CD4-positive, alpha-beta T cell (primary cell): ENCODE results near the gene PDZRN4. TPM values are rescaled to one million over a fixed set of nuclear protein-coding genes. Genes with fewer than 3 reads are reported as not detected.

ENCODE experiments used
- ATAC-seq: fragments of 200-7000 bp; cut with Tn5 transposase; one replicate; pipeline ENCODE4 v1.10.0; 2022; ENCODE audit warnings: mild to moderate bottlenecking; ENCODE audit not compliant: poor library complexity
- CTCF ChIA-PET: fragments of 350-600 bp; sonication (Branson Sonifier 250); formaldehyde crosslinking; loops from one replicate; lab custom pipeline; 2021; ENCODE audit warnings: antibody characterized with exemption, inconsistent platforms; lab: Charles Lee
- POLR2A ChIA-PET: fragments of 350-600 bp; sonication (Branson Sonifier 250); formaldehyde crosslinking; loops from one replicate; lab custom pipeline; 2021; ENCODE audit warnings: antibody characterized with exemption, inconsistent platforms; lab: Charles Lee
- DNase-seq, 14 experiments: peaks; one replicate each; pipeline ENCODE4 v3.0.0-alpha.2; 2013 to 2020; ENCODE audit warnings: mixed read lengths in 2 of 14
- H3K27ac ChIP-seq, 2 donors: one replicate each; pipeline versions ENCODE4 v1.5.1 to v1.7.0; 2013; ENCODE audit warnings: low read length in 2 of 2, low read depth in 1 of 2, mild to moderate bottlenecking in 1 of 2
- H3K27me3 ChIP-seq, 2 experiments: 1 replicate in 1 of 2; 2 replicates in 1 of 2; pipeline versions ENCODE4 v1.6.1 to v1.7.0; 2013; ENCODE audit warnings: low read length in 2 of 2, control low read depth in 1 of 2, mild to moderate bottlenecking in 1 of 2, moderate library complexity in 1 of 2; ENCODE audit not compliant: insufficient read depth in 2 of 2, control insufficient read depth in 1 of 2
- H3K36me3 ChIP-seq: one replicate; pipeline ENCODE4 v1.6.1; 2013; ENCODE audit warnings: low read length, control low read depth; ENCODE audit not compliant: insufficient read depth
- H3K4me1 ChIP-seq: one replicate; pipeline ENCODE4 v1.6.1; 2013; ENCODE audit warnings: low read length, control low read depth; ENCODE audit not compliant: insufficient read depth
- H3K4me3 ChIP-seq: one replicate; pipeline ENCODE4 v1.5.1; 2013; ENCODE audit warnings: mild to moderate bottlenecking, low read length, moderate library complexity
- H3K9me3 ChIP-seq, 2 experiments: 1 replicate in 1 of 2; 2 replicates in 1 of 2; pipeline versions ENCODE4 v1.6.1 to v1.7.0; 2013; ENCODE audit warnings: low read length in 2 of 2, mild to moderate bottlenecking in 2 of 2, control low read depth in 1 of 2, moderate library complexity in 1 of 2; ENCODE audit not compliant: control insufficient read depth in 1 of 2, insufficient read depth in 1 of 2
- H3K27ac Mint-ChIP-seq: one replicate; pipeline ENCODE4 v1.8.0; 2020; ENCODE audit warnings: mixed read lengths
- H3K27me3 Mint-ChIP-seq: one replicate; pipeline ENCODE4 v1.8.0; 2021; ENCODE audit warnings: mixed read lengths
- H3K36me3 Mint-ChIP-seq: one replicate; pipeline ENCODE4 v1.8.0; 2021; ENCODE audit warnings: low read depth, mixed read lengths
- H3K4me1 Mint-ChIP-seq: one replicate; pipeline ENCODE4 v1.8.0; 2021; ENCODE audit warnings: low read depth, mixed read lengths
- H3K4me3 Mint-ChIP-seq: one replicate; pipeline ENCODE4 v1.8.0; 2020; ENCODE audit warnings: mild to moderate bottlenecking, mixed read lengths
- H3K9me3 Mint-ChIP-seq: one replicate; pipeline ENCODE4 v1.8.0; 2020; ENCODE audit warnings: mixed read lengths
- intact Hi-C, 2 experiments: fragments of 100-400 bp; cut with DNase I in 1 of 2; cut with micrococcal nuclease in 1 of 2; formaldehyde crosslinking; loops; one replicate each; pipeline versions ENCODE4 v1.15.1 to v1.9.0; 2023 to 2025; cut with DNase I, micrococcal nuclease
- total RNA-seq, 174 experiments: library from RNA in 2 of 174; stranded (reverse) in 2 of 174; gene quantifications; one replicate each; pipeline ENCODE4 v1.2.3 and lab custom pipeline; 2021 to 2026
- TF ChIP-seq, protein P1 (sequence below): fragments of 200-600 bp; IDR thresholded peaks from one replicate; pipeline ENCODE4 v1.8.0; 2022; ENCODE audit warnings: antibody characterized with exemption, mild to moderate bottlenecking

Gene PDZRN4
- total RNA-seq, 2 experiments from 2014 or later, result not detected

DNA sequence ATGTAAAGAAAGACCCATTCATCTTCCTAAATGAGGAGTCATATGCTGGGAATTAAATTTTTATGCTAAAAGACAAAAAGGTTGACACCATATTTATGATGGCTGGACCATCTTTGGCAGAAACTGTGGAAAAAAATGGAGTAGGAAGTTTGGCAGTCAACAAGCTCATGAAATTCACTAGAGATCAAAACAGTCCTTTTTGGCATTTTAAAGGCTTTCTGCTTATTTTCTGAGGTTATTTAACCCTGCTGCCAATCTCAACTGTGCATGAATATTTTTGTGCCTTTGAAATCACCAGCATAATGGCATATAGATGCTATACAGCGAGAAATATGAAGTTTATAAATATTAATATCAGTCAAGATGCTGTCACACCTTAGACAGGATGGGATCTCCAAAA is 399.5 kb downstream of the PDZRN4 start:
- POLR2A ChIA-PET, result no interaction called here
- Mint-ChIP-seq H3K36me3 (no peaks in the 10 kb centered on the region), H3K9me3 (no peaks in the 10 kb centered on the region), H3K4me3 (no peak overlapping the region), H3K27me3 (no peaks in the 10 kb centered on the region), H3K27ac (no peak overlapping the region), H3K4me1 (no peaks in the 10 kb centered on the region)
- H3K27ac ChIP-seq, result no peak overlapping the region
- H3K4me3 ChIP-seq, result no peak overlapping the region
- H3K27me3 ChIP-seq, result no peaks in the 10 kb centered on the region
- no peaks in the 10 kb centered on the region for H3K4me1 ChIP-seq
- no peaks in the 10 kb centered on the region for H3K9me3 ChIP-seq
- TF ChIP-seq, protein P1, sequence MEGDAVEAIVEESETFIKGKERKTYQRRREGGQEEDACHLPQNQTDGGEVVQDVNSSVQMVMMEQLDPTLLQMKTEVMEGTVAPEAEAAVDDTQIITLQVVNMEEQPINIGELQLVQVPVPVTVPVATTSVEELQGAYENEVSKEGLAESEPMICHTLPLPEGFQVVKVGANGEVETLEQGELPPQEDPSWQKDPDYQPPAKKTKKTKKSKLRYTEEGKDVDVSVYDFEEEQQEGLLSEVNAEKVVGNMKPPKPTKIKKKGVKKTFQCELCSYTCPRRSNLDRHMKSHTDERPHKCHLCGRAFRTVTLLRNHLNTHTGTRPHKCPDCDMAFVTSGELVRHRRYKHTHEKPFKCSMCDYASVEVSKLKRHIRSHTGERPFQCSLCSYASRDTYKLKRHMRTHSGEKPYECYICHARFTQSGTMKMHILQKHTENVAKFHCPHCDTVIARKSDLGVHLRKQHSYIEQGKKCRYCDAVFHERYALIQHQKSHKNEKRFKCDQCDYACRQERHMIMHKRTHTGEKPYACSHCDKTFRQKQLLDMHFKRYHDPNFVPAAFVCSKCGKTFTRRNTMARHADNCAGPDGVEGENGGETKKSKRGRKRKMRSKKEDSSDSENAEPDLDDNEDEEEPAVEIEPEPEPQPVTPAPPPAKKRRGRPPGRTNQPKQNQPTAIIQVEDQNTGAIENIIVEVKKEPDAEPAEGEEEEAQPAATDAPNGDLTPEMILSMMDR, result no peak
- intact Hi-C loops, result no loop called here
- DNase-seq (no peak), ATAC-seq (no peak)
- CTCF ChIA-PET, result no interaction called here
- no peaks in the 10 kb centered on the region for H3K36me3 ChIP-seq

DNA sequence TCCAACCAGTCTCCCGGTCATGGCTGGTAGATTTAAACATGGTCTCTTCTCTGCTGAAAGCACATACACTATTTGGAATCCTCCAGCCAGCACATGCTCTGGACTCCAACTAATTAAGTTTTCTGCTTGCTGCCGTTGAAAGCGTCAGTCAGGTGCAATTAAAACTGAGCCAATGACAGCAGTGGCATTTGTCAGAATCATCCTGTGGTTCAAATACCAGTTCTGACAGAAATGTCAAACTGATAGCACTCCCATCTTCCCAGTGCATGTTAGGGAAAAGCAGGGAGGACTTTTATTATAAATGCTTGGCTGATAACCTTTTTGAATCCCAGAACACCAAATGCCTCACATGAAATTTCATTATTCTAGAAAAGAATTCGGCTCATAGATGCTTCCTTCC is 401.8 kb downstream of the PDZRN4 start:
- TF ChIP-seq, protein P1, result no peak
- CTCF ChIA-PET, result no interaction called here

GRCh38 chr12:41596190-41596589 is 408.1 kb downstream of the PDZRN4 start:
- no peaks in the 10 kb centered on the region for H3K4me1 Mint-ChIP-seq
- no peak overlapping the region for H3K4me3 Mint-ChIP-seq
- Histone ChIP-seq H3K9me3 (no peaks in the 10 kb centered on the region), H3K27ac (no peak overlapping the region), H3K4me3 (no peak overlapping the region), H3K27me3 (no peaks in the 10 kb centered on the region), H3K36me3 (no peaks in the 10 kb centered on the region), H3K4me1 (no peaks in the 10 kb centered on the region)
- POLR2A ChIA-PET, result no interaction called here
- no peaks in the 10 kb centered on the region for H3K9me3 Mint-ChIP-seq
- DNase-seq, result no peak
- CTCF ChIA-PET, result no interaction called here
- TF ChIP-seq, protein P1, result no peak
- no peak overlapping the region for H3K27ac Mint-ChIP-seq
- no peaks in the 10 kb centered on the region for H3K27me3 Mint-ChIP-seq
- intact Hi-C loops, result no loop called here
- ATAC-seq, result no peak
- H3K36me3 Mint-ChIP-seq, result no peaks in the 10 kb centered on the region

More for the DNA sequence above, 401.8 kb downstream of the PDZRN4 start:
- H3K4me3 Mint-ChIP-seq, result no peak overlapping the region
- no peak for ATAC-seq
- DNase-seq, result no peak
- no peaks in the 10 kb centered on the region for H3K36me3 Mint-ChIP-seq
- no peaks in the 10 kb centered on the region for H3K4me1 ChIP-seq
- H3K27ac Mint-ChIP-seq, result no peak overlapping the region
- H3K27me3 Mint-ChIP-seq, result no peaks in the 10 kb centered on the region
- H3K27ac ChIP-seq, result no peak overlapping the region
- H3K4me1 Mint-ChIP-seq, result no peaks in the 10 kb centered on the region
- H3K4me3 ChIP-seq, result no peak overlapping the region
- no peaks in the 10 kb centered on the region for H3K36me3 ChIP-seq
- intact Hi-C loops, result no loop called here
- POLR2A ChIA-PET, result no interaction called here
- no peaks in the 10 kb centered on the region for H3K27me3 ChIP-seq
- no peaks in the 10 kb centered on the region for H3K9me3 ChIP-seq
- H3K9me3 Mint-ChIP-seq, result no peaks in the 10 kb centered on the region
